K562 (cell line): ENCODE measurements around the gene SCGB1C2. TPM values are rescaled to one million over a fixed set of nuclear protein-coding genes. Genes with fewer than 3 reads are reported as not detected.
"Not testable (repeated sequence)": the region's sequence is repeated elsewhere in the genome, so short reads cannot be mapped to it uniquely, and the experiment has no call there.

Experiments used
- ATAC-seq: fragments of 200-7000 bp; cut with Tn5 transposase; 3 replicates; pipeline ENCODE4 v1.9.1; 2020; ENCODE audit warnings: moderate library complexity
- Bru-seq: library from RNA; stranded (reverse); fragments of 400-500 nt; gene quantifications from one replicate; lab custom pipeline; 2021; lab: Mats Ljungman, UMichigan
- BruChase-seq, 2 experiments: library from RNA; stranded (reverse); fragments of 400-500 nt; gene quantifications; one replicate each; lab custom pipeline; 2021; lab: Mats Ljungman, UMichigan
- BruUV-seq: library from RNA; stranded (reverse); fragments of 400-500 nt; replicated peaks from 2 replicates; lab custom pipeline; 2021; lab: Mats Ljungman, UMichigan
- CTCF ChIA-PET: fragments of 300-600 bp; formaldehyde crosslinking; extraction: SDS; loops from one replicate; lab custom pipeline; 2021; ENCODE audit warnings: low intra/inter-chr PET ratio; lab: Yijun Ruan, JAX
- POLR2A ChIA-PET: fragments of 300-600, 350-650 bp; sonication (Branson Sonifier 250); formaldehyde crosslinking; extraction: SDS; loops from one replicate; lab custom pipeline; 2021; ENCODE audit warnings: antibody characterized with exemption, inconsistent platforms; lab: Yijun Ruan, JAX
- DNase-seq, 4 experiments: peaks; one replicate each; pipeline versions ENCODE4 v3.0.0 to v3.0.0-alpha.2; 2011 to 2018; ENCODE audit warnings: low spot score in 3 of 4, mixed read lengths in 3 of 4; ENCODE audit errors: extremely low read depth in 1 of 4
- FAIRE-seq: peaks from 2 replicates; lab custom pipeline; 2011; peaks lifted over from hg19 to GRCh38; lab: Jason Lieb, UNC
- H2AFZ ChIP-seq: 2 replicates; pipeline ENCODE4 v1.6.0; 2011; ENCODE audit warnings: low read depth, low read length, control low read depth, inconsistent platforms
- H3K27ac ChIP-seq: fragments of 200-600 bp; 3 replicates; pipeline ENCODE4 v1.8.0; 2011; ENCODE audit warnings: low read depth, mild to moderate bottlenecking, control low read depth, inconsistent platforms, low read length, moderate library complexity, mixed read lengths; ENCODE audit errors: extremely low read depth
- H3K27me3 ChIP-seq, 2 experiments: fragments of 300-600 bp in 1 of 2; 2 replicates in 1 of 2; 3 replicates in 1 of 2; pipeline versions ENCODE4 v1.6.0 to v1.8.0; 2011; ENCODE audit warnings: inconsistent platforms in 2 of 2, low read length in 2 of 2, mild to moderate bottlenecking in 1 of 2, mixed read lengths in 1 of 2, moderate library complexity in 1 of 2; ENCODE audit not compliant: control insufficient read depth in 2 of 2, insufficient read depth in 2 of 2
- H3K36me3 ChIP-seq: fragments of 300-600 bp; 3 replicates; pipeline ENCODE4 v1.8.0; 2011; ENCODE audit warnings: mild to moderate bottlenecking, low read length, inconsistent platforms; ENCODE audit not compliant: control insufficient read depth, insufficient read depth
- H3K4me1 ChIP-seq, 2 experiments: fragments of 200-600 bp in 1 of 2; replicated peaks in 1 of 2; 2 replicates in 1 of 2; 3 replicates in 1 of 2; pipeline versions ENCODE4 v1.5.1 to v1.8.0; 2011; ENCODE audit warnings: inconsistent platforms in 2 of 2, low read length in 2 of 2, mild to moderate bottlenecking in 1 of 2, mixed read lengths in 1 of 2, moderate library complexity in 1 of 2; ENCODE audit not compliant: control insufficient read depth in 2 of 2, insufficient read depth in 2 of 2
- H3K4me2 ChIP-seq: 2 replicates; pipeline ENCODE4 v1.6.1; 2011; ENCODE audit warnings: low read length, control low read depth, inconsistent platforms, mixed read lengths; ENCODE audit not compliant: insufficient read depth
- H3K4me3 ChIP-seq: fragments of 200-600 bp; sonication (generic), shearing (Covaris generic); 2 replicates; pipeline ENCODE4 v1.5.1; 2016; ENCODE audit warnings: control low read depth, inconsistent platforms
- H3K79me2 ChIP-seq: fragments of 200-600 bp; 3 replicates; pipeline ENCODE4 v1.8.0; 2011; ENCODE audit warnings: low read length, inconsistent platforms; ENCODE audit not compliant: control insufficient read depth, insufficient read depth
- H3K9ac ChIP-seq, 2 experiments: 2 replicates each; pipeline versions ENCODE4 v1.6.0 to v1.6.1; 2011; ENCODE audit warnings: low read depth in 2 of 2, low read length in 2 of 2, control low read depth in 1 of 2, inconsistent platforms in 1 of 2, mild to moderate bottlenecking in 1 of 2, mixed read lengths in 1 of 2; ENCODE audit not compliant: insufficient read depth in 1 of 2
- H3K9me1 ChIP-seq: one replicate; pipeline ENCODE4 v1.6.0; 2011; ENCODE audit warnings: inconsistent platforms, mild to moderate bottlenecking, low read length, moderate library complexity; ENCODE audit not compliant: control insufficient read depth, insufficient read depth
- H3K9me3 ChIP-seq: replicated peaks from 2 replicates; pipeline ENCODE4 v1.5.1; 2011; ENCODE audit warnings: low read depth, low read length, inconsistent platforms; ENCODE audit not compliant: control insufficient read depth, insufficient read depth
- H4K20me1 ChIP-seq: replicated peaks from 2 replicates; pipeline ENCODE4 v1.6.1; 2011; ENCODE audit warnings: low read length, inconsistent platforms, mixed read lengths; ENCODE audit not compliant: control insufficient read depth, insufficient read depth
- CREBBP ChIP-seq: IDR thresholded peaks from one replicate; pipeline ENCODE4 v1.6.1; 2012; ENCODE audit warnings: low read depth, mild to moderate bottlenecking, control low read depth, inconsistent platforms, low read length
- MAFF ChIP-seq: IDR thresholded peaks from 2 replicates; pipeline ENCODE4 v1.6.1; 2012; ENCODE audit warnings: low read length, improper control_type of control experiment
- NR2C2 ChIP-seq, 2 experiments: fragments of 200-800 bp in 1 of 2; sonication (Bioruptor generic) in 1 of 2; sonication (generic) in 1 of 2; formaldehyde crosslinking in 1 of 2; IDR thresholded peaks; 2 replicates each; pipeline versions ENCODE4 v1.6.1 to v1.8.0; 2016 to 2022; ENCODE audit warnings: mild to moderate bottlenecking in 1 of 2, missing compliant biosample characterization in 1 of 2, missing genetic modification characterization in 1 of 2, missing genetic modification reagents in 1 of 2
- WGBS: fragments of 100-300 bp; shearing (Covaris generic); methylation state at CpG from one replicate; pipeline ENCODE4 v1.1.6; 2016; ENCODE audit warnings: low coverage, mixed read lengths; ENCODE audit not compliant: insufficient coverage; ENCODE audit errors: missing lambda C conversion rate; 5-methylcytosine and 5-hydroxymethylcytosine counted together
- in situ Hi-C: fragments of 300-500 bp; cut with MboI; formaldehyde crosslinking; loops from 4 replicates; pipeline ENCODE4 v1.15.0; 2018; ENCODE audit warnings: inconsistent platforms, mixed read lengths
- intact Hi-C: fragments of 100-400 bp; cut with micrococcal nuclease; formaldehyde crosslinking; loops from 2 replicates; pipeline ENCODE4 v1.14.2; 2022
- long read RNA-seq, 3 experiments: library from polyadenylated mRNA in 2 of 3; library from RNA in 1 of 3; unstranded in 2 of 3; stranded (forward) in 1 of 3; transcript quantifications; one replicate each; pipeline ENCODE4 v2.0.0, GENCODE V29; 2019 to 2022
- polyA minus RNA-seq, 3 experiments: library from RNA; depleted of rRNA, polyadenylated mRNA; stranded (reverse); fragments of >200 nt; gene quantifications; 2 replicates each; pipeline ENCODE4 v1.2.3, GENCODE V29; 2011
- polyA plus RNA-seq, 8 experiments: library from polyadenylated mRNA; depleted of rRNA in 4 of 8; stranded (reverse) in 5 of 8; unstranded in 3 of 8; fragments of >200 nt; fragmentation: Nextera tagmentation in 2 of 8; fragmentation: Illumina TruSeq in 1 of 8; extraction: Ambion mirVana in 2 of 8; extraction: Trizol in 1 of 8; gene quantifications; 2 replicates each; pipeline versions ENCODE4 v1.2.1 to v1.2.3, GENCODE V29; 2011 to 2014; ENCODE audit warnings: inconsistent platforms in 1 of 8, missing spikeins in 1 of 8
- total RNA-seq, 7 experiments: library from RNA; depleted of rRNA in 6 of 7; stranded (reverse); fragments of >200 nt in 6 of 7; fragmentation: Illumina TruSeq in 2 of 7; extraction: Trizol in 2 of 7; gene quantifications; 2 replicates each; pipeline versions ENCODE4 v1.2.1 to v1.2.3, GENCODE V29; 2011 to 2021; ENCODE audit warnings: low replicate concordance in 1 of 7
- TF ChIP-seq, protein P1 (sequence below): sonication (generic); IDR thresholded peaks from 2 replicates; pipeline ENCODE4 v1.6.1; 2016

Gene SCGB1C2
- not detected in 2 replicates for total RNA-seq (2011; cell fraction: chromatin; rRNA removed; ENCODE audit: low replicate concordance)
- total RNA-seq (2011; cell fraction: nucleolus; rRNA removed): not detected in 2 replicates
- not detected in 2 replicates for total RNA-seq (2011; cell fraction: nucleoplasm; rRNA removed)
- not detected in 2 replicates for total RNA-seq (2014; rRNA removed)
- total RNA-seq (2014; rRNA removed; fragmentation: Illumina TruSeq; extraction: Trizol): not detected in 2 replicates
- not detected in 2 replicates for total RNA-seq (2015; rRNA removed; fragmentation: Illumina TruSeq; extraction: Trizol)
- total RNA-seq (2021): not detected in 2 replicates
- not detected in 2 replicates for polyA plus RNA-seq (2011; rRNA removed)
- not detected in 2 replicates for polyA plus RNA-seq (2011; cell fraction: cytosol; rRNA removed)
- not detected in 2 replicates for polyA plus RNA-seq (2011; cell fraction: nucleus; rRNA removed)
- not detected in 2 replicates for polyA plus RNA-seq (2012)
- not detected in 2 replicates for polyA plus RNA-seq (2014; fragmentation: Illumina TruSeq; extraction: Trizol)
- polyA plus RNA-seq (2014; fragmentation: Nextera tagmentation; extraction: Ambion mirVana): not detected
- not detected in 2 replicates for polyA plus RNA-seq (2014; rRNA removed)
- not detected in 2 replicates for polyA minus RNA-seq (2011; rRNA and poly(A)+ RNA removed)
- polyA minus RNA-seq (2011; cell fraction: cytosol; rRNA and poly(A)+ RNA removed): not detected in 2 replicates
- polyA minus RNA-seq (2011; cell fraction: nucleus; rRNA and poly(A)+ RNA removed): not detected in 2 replicates
- Bru-seq, nascent RNA: not detected
- BruChase-seq, experiment 1, labeled RNA remaining after a 2-hour chase: not detected
- BruChase-seq, experiment 2, labeled RNA remaining after a 6-hour chase: not detected
- long read RNA-seq, experiment 1: 0 reads
- long read RNA-seq, experiment 2: 0 reads
- long read RNA-seq, experiment 3: 0 reads

DNA sequence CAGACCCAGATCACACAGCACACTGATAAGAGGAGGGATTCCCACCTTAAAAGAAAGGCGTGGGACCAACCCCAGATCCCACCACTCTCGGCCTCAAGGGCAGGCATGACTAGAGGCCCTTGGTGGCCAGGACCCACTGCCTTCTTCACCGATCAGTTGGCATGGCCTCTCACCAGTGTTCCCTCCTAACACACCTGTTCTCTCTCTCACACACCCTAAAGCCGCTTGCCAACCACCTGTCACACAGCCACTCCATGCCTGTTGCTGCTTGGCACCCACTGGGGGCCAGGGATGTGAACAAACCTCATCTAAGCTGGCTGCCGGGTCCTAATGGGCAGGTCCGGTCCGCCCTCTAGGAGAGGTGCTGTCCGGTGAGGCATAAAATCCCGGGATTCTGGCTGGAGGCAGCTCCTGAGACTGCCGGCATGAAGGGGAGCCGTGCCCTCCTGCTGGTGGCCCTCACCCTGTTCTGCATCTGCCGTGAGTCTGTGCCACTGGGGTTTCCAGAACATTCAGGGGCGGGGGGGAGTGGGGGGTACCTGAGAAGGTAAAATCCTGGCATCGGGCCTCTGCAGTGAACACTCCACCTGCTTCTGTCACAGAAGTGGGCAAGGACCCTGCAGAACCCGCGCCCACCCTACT is at the start of gene SCGB1C2:
Gene SCGB1C2 (plus strand): TSS at position 404 of the 642 bp plus-strand sequence. CDS start 22 bp downstream, at position 426.
- DNase-seq, H4K20me1 ChIP-seq, H2AFZ ChIP-seq, ATAC-seq, BruUV-seq, H3K79me2 ChIP-seq, CTCF ChIA-PET, H3K9me3 ChIP-seq, H3K9me1 ChIP-seq, in situ Hi-C loops, H3K4me3 ChIP-seq, H3K9ac ChIP-seq, intact Hi-C loops, H3K27me3 ChIP-seq, POLR2A ChIA-PET, H3K4me2 ChIP-seq, H3K27ac ChIP-seq, H3K4me1 ChIP-seq, FAIRE-seq, H3K36me3 ChIP-seq: not testable (repeated sequence)
- no CpG with 5 or more reads among the region's 16 CpGs for WGBS

DNA sequence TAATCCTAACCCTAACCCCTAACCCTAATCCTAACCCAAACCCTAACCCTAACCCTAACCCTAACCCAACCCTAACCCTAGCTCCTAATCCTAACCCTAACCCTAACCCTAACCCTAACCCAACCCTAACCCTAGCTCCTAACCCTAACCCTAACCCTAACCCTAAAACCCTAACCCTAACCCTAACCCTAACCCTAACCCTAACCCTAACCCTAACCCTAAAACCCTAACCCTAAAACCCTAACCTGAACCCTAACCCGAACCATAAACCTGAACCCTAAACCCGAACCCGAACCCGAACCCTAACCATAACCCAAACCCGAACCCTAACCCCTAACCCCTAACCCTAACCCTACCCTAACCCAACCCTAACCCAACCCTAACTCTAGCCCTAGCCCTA is 24.3 kb upstream of the SCGB1C2 start:
- not testable (repeated sequence) for ATAC-seq; H3K36me3 ChIP-seq; TF ChIP-seq NR2C2 (CRISPR knock-in tag; IDR thresholded peaks at IDR 0.05)
- TF ChIP-seq CREBBP (peak; percentile 70), NR2C2 (tag; IDR thresholded peaks at IDR 0.05) (peak; percentile 29; the same call in 1 of the 2 replicates), MAFF (0 out of 2 replicates have a peak, but pooled peaks have one; percentile 5)
- TF ChIP-seq, protein P1, sequence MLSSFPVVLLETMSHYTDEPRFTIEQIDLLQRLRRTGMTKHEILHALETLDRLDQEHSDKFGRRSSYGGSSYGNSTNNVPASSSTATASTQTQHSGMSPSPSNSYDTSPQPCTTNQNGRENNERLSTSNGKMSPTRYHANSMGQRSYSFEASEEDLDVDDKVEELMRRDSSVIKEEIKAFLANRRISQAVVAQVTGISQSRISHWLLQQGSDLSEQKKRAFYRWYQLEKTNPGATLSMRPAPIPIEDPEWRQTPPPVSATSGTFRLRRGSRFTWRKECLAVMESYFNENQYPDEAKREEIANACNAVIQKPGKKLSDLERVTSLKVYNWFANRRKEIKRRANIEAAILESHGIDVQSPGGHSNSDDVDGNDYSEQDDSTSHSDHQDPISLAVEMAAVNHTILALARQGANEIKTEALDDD: peak; percentile 88
- TF ChIP-seq, all 486 proteins: peak for 4; not testable (repeated sequence) for 482
- intact Hi-C loops, H3K9me3 ChIP-seq, H3K79me2 ChIP-seq, H3K4me2 ChIP-seq, H3K9ac ChIP-seq, CTCF ChIA-PET, BruUV-seq, H2AFZ ChIP-seq, H4K20me1 ChIP-seq, in situ Hi-C loops, H3K27ac ChIP-seq, H3K4me1 ChIP-seq, H3K27me3 ChIP-seq, FAIRE-seq, H3K4me3 ChIP-seq, POLR2A ChIA-PET, H3K9me1 ChIP-seq: not testable (repeated sequence)
- DNase-seq: peak in 1 of 4 experiments; percentile 2
- no CpG with 5 or more reads among the region's 5 CpGs for WGBS
